Omental fat pad (tissue), 4 donors: ENCODE results near the gene UCKL1. TPM values are rescaled to one million over a fixed set of nuclear protein-coding genes. Genes with fewer than 3 reads are reported as not detected.

ENCODE experiments used
- ATAC-seq: fragments of 150-250 bp; one replicate; pipeline ENCODE4 v1.9.1; 2016; ENCODE audit warnings: mild to moderate bottlenecking, moderate library complexity; ENCODE audit not compliant: low FRiP score
- DNase-seq: peaks from one replicate; pipeline ENCODE4 v3.0.0-alpha.2; 2019; ENCODE audit warnings: low spot score
- total RNA-seq, 4 donors: library from RNA; depleted of rRNA; stranded (reverse); fragments of >200 nt; gene quantifications; one replicate each; pipeline ENCODE4 v1.1.0, GENCODE V29; 2016
- TF ChIP-seq, protein P1 (sequence below), 3 donors: fragments of 450-650 bp; IDR thresholded peaks; one replicate each; pipeline ENCODE4 v1.5.1; 2016 to 2017; ENCODE audit warnings: antibody characterized with exemption in 3 of 3, mild to moderate bottlenecking in 3 of 3, moderate library complexity in 2 of 3

Gene UCKL1
- total RNA-seq, 4 donors from 2014 or later, result 25.7 to 48.9 (median 30.3) TPM

DNA sequence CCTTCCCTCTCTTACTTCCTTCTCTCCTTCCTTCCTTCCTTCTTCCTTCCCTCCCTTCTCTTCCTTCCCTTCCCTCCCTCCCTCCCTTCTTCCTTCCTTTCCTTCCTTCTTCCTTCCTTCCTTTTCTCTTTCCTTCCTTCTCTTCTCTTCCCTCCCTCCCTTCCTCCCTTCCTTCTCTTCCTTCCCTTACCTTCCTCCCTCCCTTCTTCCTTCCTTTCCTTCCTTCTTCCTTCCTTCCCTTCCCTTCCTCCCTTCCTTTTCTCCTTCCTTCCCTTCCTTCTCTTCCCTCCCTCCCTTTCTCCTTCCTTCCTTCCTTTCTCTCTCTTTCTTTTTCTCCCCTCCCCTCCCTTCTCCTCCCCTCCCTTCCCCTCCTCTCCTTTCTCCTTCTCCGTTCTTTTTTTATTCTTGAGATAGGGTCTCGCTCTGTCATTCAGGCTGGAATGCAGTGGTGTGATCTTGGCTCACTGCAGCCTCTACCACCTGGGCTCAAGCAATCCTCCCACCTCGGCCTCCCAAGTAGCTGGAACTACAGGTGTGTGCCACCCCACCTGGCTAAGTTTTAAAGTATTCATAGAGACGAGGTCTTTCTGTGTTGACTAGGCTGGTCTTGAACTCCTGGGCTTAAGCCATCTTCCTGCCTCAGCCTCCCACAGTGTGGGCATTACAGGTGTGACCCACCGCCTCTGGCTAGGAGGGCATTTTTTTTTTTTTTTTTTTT lies 14.7 kb upstream of the UCKL1 start:
- DNase-seq, result no peak
- TF ChIP-seq, protein P1, sequence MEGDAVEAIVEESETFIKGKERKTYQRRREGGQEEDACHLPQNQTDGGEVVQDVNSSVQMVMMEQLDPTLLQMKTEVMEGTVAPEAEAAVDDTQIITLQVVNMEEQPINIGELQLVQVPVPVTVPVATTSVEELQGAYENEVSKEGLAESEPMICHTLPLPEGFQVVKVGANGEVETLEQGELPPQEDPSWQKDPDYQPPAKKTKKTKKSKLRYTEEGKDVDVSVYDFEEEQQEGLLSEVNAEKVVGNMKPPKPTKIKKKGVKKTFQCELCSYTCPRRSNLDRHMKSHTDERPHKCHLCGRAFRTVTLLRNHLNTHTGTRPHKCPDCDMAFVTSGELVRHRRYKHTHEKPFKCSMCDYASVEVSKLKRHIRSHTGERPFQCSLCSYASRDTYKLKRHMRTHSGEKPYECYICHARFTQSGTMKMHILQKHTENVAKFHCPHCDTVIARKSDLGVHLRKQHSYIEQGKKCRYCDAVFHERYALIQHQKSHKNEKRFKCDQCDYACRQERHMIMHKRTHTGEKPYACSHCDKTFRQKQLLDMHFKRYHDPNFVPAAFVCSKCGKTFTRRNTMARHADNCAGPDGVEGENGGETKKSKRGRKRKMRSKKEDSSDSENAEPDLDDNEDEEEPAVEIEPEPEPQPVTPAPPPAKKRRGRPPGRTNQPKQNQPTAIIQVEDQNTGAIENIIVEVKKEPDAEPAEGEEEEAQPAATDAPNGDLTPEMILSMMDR (IDR thresholded peaks at IDR 0.05), result no peak
- ATAC-seq, result no peak

DNA sequence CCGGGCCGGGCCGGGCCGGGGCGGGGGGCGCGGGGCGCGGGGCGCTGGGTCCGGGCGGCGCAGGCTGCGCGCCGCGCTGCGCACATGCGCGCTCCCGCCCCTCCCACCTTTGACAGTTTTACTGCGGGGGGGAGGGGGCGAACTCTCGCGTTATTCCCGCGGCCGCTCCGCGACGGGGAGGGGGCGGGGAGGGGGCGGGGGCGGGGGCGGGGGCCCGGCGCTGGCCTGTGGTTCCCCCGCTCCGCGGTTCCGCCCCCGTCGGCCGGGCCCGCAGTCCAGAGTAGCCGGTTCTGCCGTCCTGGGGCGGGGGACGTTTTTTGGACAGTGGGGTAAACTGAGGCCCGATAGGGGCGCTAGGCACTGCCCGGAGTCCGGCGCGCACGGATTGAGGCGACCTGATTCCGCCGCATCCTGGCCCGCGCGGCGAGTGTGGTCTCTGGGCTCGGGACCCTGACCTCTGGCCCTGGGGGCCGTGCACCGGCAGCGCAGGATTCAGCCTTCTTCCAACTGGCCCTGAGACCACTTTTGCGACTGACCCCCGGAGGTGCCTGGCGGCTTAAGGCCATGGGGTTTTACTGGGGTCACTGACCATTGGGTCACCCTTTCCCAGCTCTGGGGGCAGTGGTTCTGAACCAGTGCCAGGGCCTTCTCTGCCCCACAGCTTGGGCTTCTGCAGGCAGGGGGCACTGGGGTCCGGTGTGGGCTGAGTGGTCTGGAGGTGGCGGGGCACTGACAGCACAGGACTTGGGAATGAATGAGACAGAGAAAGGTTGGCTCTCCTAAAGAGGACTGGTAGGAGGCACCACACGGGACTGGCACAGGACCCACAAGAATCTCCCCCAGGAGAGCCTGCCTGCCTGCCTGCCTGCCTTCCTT lies 13.9 kb upstream of the UCKL1 start, which contains the start of gene ZNF512B:
TSS of gene ZNF512B (minus strand) at position 93 of the 876 bp plus-strand sequence. CDS start 1,980 bp downstream, outside the sequence.
- peak; percentile 24 for ATAC-seq
- no peak for DNase-seq
- TF ChIP-seq, protein P1 (IDR thresholded peaks at IDR 0.05), result no peak

DNA sequence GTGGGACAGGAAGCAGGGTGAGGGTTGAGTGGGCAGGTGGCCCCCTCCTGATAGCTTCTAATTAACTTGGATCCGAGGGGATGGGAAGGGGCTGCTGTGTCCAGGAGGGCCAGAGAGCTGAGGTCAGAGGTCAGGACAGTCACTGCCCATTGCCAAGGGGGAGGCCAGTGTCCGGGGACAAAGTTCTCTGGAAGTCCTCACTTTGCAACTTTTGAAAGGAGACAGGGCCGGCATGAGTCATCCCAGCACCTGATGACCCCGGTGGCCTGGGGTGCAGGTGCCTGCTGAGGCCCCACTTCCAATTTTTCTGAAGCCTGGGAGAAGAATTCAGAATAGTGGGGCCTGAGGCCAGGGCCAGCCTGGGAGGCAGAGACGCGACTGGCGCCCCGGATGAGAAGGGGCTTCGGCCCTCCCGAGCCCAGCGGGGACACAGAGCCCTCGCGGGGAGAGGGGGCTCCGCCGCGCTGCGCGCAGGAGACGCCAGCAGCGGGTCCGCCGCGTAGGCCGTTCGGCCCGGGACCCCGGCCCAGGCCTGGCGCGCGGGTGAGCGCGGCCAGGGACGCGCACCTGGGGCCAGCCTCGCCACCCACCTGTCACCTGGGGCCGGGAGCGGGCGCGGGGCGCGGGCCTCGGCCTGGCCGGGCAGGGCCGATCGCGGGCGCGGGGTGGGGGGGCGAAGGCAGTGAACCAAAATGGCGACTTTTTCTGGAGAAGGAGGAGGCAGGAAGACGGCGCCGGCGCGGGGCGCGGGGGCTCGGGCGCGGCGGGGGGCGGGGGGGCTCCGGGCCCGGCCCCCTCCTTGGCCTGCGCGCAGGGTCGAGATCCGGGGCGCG lies 12.9 kb upstream of the UCKL1 start:
- TF ChIP-seq, protein P1 (IDR thresholded peaks at IDR 0.05), result no peak
- DNase-seq (peak; percentile 21), ATAC-seq (no peak)

DNA sequence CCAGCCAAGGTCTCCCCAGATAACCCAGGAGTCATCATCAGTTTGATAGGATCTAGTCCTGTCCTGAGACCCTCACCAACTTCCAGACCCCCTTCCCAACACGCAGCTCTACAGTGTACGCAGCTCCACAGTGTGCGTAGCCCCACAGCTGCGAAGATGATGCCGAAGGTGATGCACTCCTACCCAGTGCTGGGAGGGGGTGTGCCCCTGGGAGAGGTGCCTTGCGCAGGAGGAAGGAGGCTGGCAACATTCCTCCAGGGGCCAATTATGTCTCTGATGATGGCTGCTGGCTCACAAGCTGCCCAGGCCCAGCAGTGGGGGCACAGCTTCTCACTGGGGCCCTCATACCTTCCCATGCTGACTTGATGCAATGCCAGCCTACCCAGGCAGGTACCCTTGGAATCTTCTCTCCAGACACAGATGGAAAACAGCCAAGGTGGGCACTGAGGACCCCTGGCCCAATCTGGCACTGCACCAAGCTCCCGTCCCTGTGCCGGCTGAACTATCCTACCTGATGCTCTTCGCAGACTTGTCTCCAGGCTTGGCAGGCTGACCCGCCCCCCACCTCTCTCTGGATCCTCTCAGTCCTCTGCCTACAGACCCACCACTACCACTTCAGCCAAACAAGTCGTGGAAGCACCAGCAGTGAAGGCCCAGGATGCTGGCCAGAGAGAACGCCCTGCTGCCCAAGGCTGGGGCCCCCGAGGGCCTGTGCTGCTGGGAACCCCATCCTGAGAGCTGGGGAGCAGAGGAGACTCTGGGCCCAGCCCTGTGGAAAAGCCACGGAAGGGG lies 12.1 kb upstream of the UCKL1 start:
- ATAC-seq (no peak), DNase-seq (no peak)
- TF ChIP-seq, protein P1 (IDR thresholded peaks at IDR 0.05), result no peak

DNA sequence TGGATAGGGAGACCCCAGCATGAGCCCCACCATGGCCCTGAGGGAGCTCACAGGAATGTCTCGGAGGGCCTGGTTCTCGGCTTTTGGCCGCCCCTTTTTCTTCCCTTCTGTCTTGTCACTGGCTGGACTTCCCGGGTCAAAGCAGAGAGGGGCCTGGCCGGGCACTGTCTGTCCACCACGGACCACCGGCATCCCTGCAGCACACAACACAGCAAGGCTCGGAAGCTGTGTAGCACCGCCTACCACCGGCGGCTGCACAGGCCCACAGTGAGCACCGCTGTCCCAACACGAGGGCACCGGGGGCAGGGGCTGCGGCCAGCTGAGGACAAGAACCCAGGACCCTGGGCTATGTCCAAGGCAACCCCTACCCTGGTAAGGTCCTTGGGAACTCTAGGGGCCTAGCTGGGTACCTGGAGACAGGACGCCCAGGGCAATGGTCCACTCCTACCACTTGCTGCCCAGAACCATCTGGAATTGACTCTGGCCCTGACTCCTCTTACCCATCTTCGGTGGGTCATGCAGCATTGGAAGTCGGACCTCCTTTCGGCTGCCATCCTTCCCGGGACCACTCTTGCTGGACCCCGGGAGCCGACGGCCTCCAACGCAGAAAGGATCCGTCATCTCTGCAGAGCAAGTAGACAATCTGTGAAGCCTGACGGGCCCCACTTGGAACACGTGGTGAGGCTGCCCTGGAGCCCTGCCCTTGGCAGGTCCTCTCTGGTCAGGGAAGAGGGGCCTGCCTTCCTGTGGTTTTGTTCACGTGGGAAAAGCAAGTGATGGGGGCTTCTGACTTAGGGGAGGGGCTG lies 11.3 kb upstream of the UCKL1 start:
- ATAC-seq (no peak), DNase-seq (peak; percentile 19)
- TF ChIP-seq, protein P1 (IDR thresholded peaks at IDR 0.05), result no peak
